GM18508 (cell line): ENCODE results near the gene TRAF2.

Experiments
- ATAC-seq: cut with Tn5 transposase; IDR thresholded peaks from one replicate; pipeline ENCODE4 v1.9.1; 2021; ENCODE audit warnings: moderate number of reproducible peaks; ENCODE audit not compliant: insufficient read depth, unreplicated experiment

The TRAF2 gene

GRCh38 chr9:136927343-136928271, 41.3 kb downstream of the TRAF2 start:
- ATAC-seq, result no peak

GRCh38 chr9:136928591-136928990, 42.3 kb downstream of the TRAF2 start:
- ATAC-seq, result no peak

- no peak for ATAC-seq
Measured at GRCh38 chr9:136930014-136930413, 43.7 kb downstream of the TRAF2 start.

GRCh38 chr9:136931611-136932130, 45.4 kb downstream of the TRAF2 start:
- no peak for ATAC-seq

- no peak for ATAC-seq
Measured at GRCh38 chr9:136934277-136934676, 48.0 kb downstream of the TRAF2 start.

- ATAC-seq, result no peak
Measured at GRCh38 chr9:136935651-136936050, 49.3 kb downstream of the TRAF2 start.

- ATAC-seq, result no peak
Measured at GRCh38 chr9:136936645-136937170, 50.4 kb downstream of the TRAF2 start.

GRCh38 chr9:136937186-136938001, 51.1 kb downstream of the TRAF2 start:
- ATAC-seq, result no peak

- ATAC-seq, result no peak
Measured at GRCh38 chr9:136939431-136939995, 53.2 kb downstream of the TRAF2 start.

GRCh38 chr9:136939996-136940525, 53.7 kb downstream of the TRAF2 start:
- ATAC-seq, result no peak

- ATAC-seq, result no peak
Measured at GRCh38 chr9:136940526-136941230, 54.4 kb downstream of the TRAF2 start.

GRCh38 chr9:136941231-136942111, 55.2 kb downstream of the TRAF2 start:
- ATAC-seq, result no peak

GRCh38 chr9:136942112-136942880, 56.0 kb downstream of the TRAF2 start:
- ATAC-seq, result no peak

GRCh38 chr9:136942881-136943230, 56.5 kb downstream of the TRAF2 start:
- ATAC-seq, result no peak

GRCh38 chr9:136943291-136944211, 57.2 kb downstream of the TRAF2 start:
- ATAC-seq, result no peak

GRCh38 chr9:136944212-136944518, 57.8 kb downstream of the TRAF2 start:
- ATAC-seq, result no peak
